ENCODE results near the gene IMMP2L. TPM values are rescaled to one million over a fixed set of nuclear protein-coding genes. Genes with fewer than 3 reads are reported as not detected.

Gene IMMP2L
- total and polyA plus RNA-seq, 2 of the 13 experiments (the other 11 are each of a cell fraction or from before 2014, with no cell fraction given) = 7.8 to 16.9 TPM

DNA sequence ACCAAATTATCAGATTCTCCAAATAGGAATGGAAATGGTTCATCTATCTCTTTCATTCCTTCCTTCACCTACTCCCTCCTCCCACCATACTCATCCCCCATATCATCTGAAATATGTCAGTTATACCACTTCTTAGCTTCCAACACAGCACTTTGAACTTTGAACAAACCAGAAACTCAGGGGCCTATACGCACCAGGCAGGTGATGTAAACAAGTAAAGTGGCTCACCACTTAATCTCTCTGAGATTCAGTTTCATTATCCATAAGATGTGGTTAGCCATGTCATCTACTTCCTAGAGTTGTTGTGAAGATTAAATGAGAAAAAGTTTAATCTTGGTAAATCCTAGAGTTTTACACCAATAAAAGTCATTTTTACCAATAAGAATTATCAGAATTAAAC is 537.3 kb downstream of the IMMP2L start:
- H3K4me2 ChIP-seq (ENCODE audit: low read depth, low read length) = no peak overlapping the region
- peak; percentile 19; the same call in 1 of the 3 replicates for ATAC-seq
- peaks cover 51% of the 10 kb centered on the region for H3K4me1 ChIP-seq (ENCODE audit: insufficient read depth, low read length)
- in situ Hi-C loops (cut with HindIII; ENCODE audit: extremely low pct_ligation_motif_present, low pct_unique_long_range_greater_than_20kb) (no loop called here), intact Hi-C loops (cut with micrococcal nuclease; ENCODE audit: unreplicated experiment) (loop anchor here (5.0 to 10.0 kb wide), 3 partner anchors 47 to 1363 kb away; no protein-coding TSS in a partner anchor)
- H3K36me3 ChIP-seq (replicated peaks in 1 of 2; ENCODE audit: control insufficient read depth in 1 of 2, insufficient read depth in 2 of 2, low read length in 2 of 2) = no peaks in the 10 kb centered on the region
- ChIA-PET POLR2A (no interaction called here), CTCF (ENCODE audit: low intra/inter-chr PET ratio, low total read pairs) (no interaction called here)
- no peaks in the 10 kb centered on the region for H3K9me3 ChIP-seq (ENCODE audit: low read length)
- WGBS (ENCODE audit: low lambda C conversion rate) = 52% methylated on average over 1 of the region's 1 CpG
- no peak overlapping the region for H2AFZ ChIP-seq (ENCODE audit: low read length)
- no TSS peak for BruUV-seq (replicated peaks)
- H3K27me3 ChIP-seq (ENCODE audit: control insufficient read depth in 1 of 2, insufficient read depth in 2 of 2, low read length in 2 of 2) = no peaks in the 10 kb centered on the region
- no peak overlapping the region for H3K9ac ChIP-seq (ENCODE audit: insufficient read depth, low read depth, low read length)
- H4K20me1 ChIP-seq (ENCODE audit: insufficient read depth, low read length) = no peaks in the 10 kb centered on the region
- no peak for FAIRE-seq
- no peaks in the 10 kb centered on the region for H3K79me2 ChIP-seq (ENCODE audit: insufficient read depth, low read length)
- no peak overlapping the region for H3K27ac ChIP-seq (ENCODE audit: extremely low read length, insufficient read depth, low read length)
- H3K4me3 ChIP-seq (replicated peaks in 1 of 3; ENCODE audit: insufficient read depth in 1 of 3, low read depth in 2 of 3, low read length in 3 of 3) = no peak overlapping the region
- DNase-seq (ENCODE audit: low spot score) = peak; percentile 47
- TF ChIP-seq ZMYM4 (CRISPR knock-in tag; IDR thresholded peaks at IDR 0.05) (peak; percentile 50; the same call in 1 of the 2 replicates), SOX13 (IDR thresholded peaks at IDR 0.05) (no peak), SOX13 (CRISPR knock-in tag; conservative IDR thresholded peaks at IDR 0.05 in 1 of 2, IDR thresholded peaks at IDR 0.05 in 1 of 2) (0 out of 4 replicates have a peak, but pooled peaks of 1 of the 2 experiments have one; percentile 5), GATAD2A (CRISPR knock-in tag; IDR thresholded peaks at IDR 0.05) (peak; percentile 44; the same call in 1 of the 2 replicates), ZNF12 (CRISPR knock-in tag; IDR thresholded peaks at IDR 0.05) (no peak), POGZ (CRISPR knock-in tag; IDR thresholded peaks at IDR 0.05) (0 out of 2 replicates have a peak, but pooled peaks have one; percentile 26), FOXJ3 (CRISPR knock-in tag; IDR thresholded peaks at IDR 0.05; ENCODE audit: borderline replicate concordance) (0 out of 2 replicates have a peak, but pooled peaks have one; percentile 19), ZEB1 (IDR thresholded peaks at IDR 0.05; ENCODE audit: insufficient replicate concordance, low read depth) (no peak), BHLHE40 (IDR thresholded peaks at IDR 0.05; ENCODE audit: low read length) (0 out of 2 replicates have a peak, but pooled peaks have one; percentile 11), PRMT3 (CRISPR knock-in tag; IDR thresholded peaks at IDR 0.05; ENCODE audit: borderline replicate concordance, low read depth) (no peak), FOXP1 (IDR thresholded peaks at IDR 0.05) (no peak), FOXP1 (CRISPR knock-in tag; IDR thresholded peaks at IDR 0.05) (peak; percentile 37; the same call in 1 of the 2 replicates)
- TF ChIP-seq, protein P1, sequence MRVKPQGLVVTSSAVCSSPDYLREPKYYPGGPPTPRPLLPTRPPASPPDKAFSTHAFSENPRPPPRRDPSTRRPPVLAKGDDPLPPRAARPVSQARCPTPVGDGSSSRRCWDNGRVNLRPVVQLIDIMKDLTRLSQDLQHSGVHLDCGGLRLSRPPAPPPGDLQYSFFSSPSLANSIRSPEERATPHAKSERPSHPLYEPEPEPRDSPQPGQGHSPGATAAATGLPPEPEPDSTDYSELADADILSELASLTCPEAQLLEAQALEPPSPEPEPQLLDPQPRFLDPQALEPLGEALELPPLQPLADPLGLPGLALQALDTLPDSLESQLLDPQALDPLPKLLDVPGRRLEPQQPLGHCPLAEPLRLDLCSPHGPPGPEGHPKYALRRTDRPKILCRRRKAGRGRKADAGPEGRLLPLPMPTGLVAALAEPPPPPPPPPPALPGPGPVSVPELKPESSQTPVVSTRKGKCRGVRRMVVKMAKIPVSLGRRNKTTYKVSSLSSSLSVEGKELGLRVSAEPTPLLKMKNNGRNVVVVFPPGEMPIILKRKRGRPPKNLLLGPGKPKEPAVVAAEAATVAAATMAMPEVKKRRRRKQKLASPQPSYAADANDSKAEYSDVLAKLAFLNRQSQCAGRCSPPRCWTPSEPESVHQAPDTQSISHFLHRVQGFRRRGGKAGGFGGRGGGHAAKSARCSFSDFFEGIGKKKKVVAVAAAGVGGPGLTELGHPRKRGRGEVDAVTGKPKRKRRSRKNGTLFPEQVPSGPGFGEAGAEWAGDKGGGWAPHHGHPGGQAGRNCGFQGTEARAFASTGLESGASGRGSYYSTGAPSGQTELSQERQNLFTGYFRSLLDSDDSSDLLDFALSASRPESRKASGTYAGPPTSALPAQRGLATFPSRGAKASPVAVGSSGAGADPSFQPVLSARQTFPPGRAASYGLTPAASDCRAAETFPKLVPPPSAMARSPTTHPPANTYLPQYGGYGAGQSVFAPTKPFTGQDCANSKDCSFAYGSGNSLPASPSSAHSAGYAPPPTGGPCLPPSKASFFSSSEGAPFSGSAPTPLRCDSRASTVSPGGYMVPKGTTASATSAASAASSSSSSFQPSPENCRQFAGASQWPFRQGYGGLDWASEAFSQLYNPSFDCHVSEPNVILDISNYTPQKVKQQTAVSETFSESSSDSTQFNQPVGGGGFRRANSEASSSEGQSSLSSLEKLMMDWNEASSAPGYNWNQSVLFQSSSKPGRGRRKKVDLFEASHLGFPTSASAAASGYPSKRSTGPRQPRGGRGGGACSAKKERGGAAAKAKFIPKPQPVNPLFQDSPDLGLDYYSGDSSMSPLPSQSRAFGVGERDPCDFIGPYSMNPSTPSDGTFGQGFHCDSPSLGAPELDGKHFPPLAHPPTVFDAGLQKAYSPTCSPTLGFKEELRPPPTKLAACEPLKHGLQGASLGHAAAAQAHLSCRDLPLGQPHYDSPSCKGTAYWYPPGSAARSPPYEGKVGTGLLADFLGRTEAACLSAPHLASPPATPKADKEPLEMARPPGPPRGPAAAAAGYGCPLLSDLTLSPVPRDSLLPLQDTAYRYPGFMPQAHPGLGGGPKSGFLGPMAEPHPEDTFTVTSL (CRISPR knock-in tag; IDR thresholded peaks at IDR 0.05; ENCODE audit: borderline replicate concordance) = peak; percentile 31; the same call in 1 of the 2 replicates
- TF ChIP-seq, protein P2, sequence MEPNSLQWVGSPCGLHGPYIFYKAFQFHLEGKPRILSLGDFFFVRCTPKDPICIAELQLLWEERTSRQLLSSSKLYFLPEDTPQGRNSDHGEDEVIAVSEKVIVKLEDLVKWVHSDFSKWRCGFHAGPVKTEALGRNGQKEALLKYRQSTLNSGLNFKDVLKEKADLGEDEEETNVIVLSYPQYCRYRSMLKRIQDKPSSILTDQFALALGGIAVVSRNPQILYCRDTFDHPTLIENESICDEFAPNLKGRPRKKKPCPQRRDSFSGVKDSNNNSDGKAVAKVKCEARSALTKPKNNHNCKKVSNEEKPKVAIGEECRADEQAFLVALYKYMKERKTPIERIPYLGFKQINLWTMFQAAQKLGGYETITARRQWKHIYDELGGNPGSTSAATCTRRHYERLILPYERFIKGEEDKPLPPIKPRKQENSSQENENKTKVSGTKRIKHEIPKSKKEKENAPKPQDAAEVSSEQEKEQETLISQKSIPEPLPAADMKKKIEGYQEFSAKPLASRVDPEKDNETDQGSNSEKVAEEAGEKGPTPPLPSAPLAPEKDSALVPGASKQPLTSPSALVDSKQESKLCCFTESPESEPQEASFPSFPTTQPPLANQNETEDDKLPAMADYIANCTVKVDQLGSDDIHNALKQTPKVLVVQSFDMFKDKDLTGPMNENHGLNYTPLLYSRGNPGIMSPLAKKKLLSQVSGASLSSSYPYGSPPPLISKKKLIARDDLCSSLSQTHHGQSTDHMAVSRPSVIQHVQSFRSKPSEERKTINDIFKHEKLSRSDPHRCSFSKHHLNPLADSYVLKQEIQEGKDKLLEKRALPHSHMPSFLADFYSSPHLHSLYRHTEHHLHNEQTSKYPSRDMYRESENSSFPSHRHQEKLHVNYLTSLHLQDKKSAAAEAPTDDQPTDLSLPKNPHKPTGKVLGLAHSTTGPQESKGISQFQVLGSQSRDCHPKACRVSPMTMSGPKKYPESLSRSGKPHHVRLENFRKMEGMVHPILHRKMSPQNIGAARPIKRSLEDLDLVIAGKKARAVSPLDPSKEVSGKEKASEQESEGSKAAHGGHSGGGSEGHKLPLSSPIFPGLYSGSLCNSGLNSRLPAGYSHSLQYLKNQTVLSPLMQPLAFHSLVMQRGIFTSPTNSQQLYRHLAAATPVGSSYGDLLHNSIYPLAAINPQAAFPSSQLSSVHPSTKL (CRISPR knock-in tag; IDR thresholded peaks at IDR 0.05) = peak; percentile 77
- TF ChIP-seq, protein P3, sequence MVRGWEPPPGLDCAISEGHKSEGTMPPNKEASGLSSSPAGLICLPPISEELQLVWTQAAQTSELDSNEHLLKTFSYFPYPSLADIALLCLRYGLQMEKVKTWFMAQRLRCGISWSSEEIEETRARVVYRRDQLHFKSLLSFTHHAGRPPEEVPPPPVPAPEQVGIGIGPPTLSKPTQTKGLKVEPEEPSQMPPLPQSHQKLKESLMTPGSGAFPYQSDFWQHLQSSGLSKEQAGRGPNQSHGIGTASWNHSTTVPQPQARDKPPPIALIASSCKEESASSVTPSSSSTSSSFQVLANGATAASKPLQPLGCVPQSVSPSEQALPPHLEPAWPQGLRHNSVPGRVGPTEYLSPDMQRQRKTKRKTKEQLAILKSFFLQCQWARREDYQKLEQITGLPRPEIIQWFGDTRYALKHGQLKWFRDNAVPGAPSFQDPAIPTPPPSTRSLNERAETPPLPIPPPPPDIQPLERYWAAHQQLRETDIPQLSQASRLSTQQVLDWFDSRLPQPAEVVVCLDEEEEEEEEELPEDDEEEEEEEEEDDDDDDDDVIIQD (CRISPR knock-in tag; IDR thresholded peaks at IDR 0.05; ENCODE audit: low read depth) = peak; percentile 57; the same call in 1 of the 2 replicates

All from HepG2 (cell line).